GM12801 (cell line): ENCODE data around the gene TOMM6.

Experiments
- TF ChIP-seq, protein P1 (sequence below): IDR thresholded peaks from one replicate; pipeline ENCODE4 v1.5.1; 2011; ENCODE audit warnings: control low read depth; ENCODE audit not compliant: insufficient read length; ENCODE audit errors: extremely low read depth

TOMM6 gene

DNA sequence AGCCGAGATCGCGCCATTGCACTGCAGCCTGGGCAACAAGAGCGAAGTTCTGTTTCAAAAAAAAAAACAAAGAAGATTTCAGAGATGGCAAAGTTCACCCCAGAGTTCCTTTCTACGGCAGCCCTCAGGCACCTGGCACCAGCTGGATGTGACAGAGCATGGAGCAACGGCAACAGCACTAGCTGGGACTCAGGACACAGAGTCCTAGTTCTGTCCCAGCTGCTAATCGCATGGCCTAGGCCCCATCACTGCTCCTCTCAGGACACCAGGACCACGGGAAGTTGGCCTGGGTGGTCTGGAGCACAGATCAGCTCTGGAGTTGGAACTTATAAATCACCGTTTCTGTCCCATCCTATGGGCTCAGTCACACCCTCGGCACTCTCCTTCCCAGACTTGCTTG is 41.4 kb upstream of the TOMM6 start:
- TF ChIP-seq, protein P1, sequence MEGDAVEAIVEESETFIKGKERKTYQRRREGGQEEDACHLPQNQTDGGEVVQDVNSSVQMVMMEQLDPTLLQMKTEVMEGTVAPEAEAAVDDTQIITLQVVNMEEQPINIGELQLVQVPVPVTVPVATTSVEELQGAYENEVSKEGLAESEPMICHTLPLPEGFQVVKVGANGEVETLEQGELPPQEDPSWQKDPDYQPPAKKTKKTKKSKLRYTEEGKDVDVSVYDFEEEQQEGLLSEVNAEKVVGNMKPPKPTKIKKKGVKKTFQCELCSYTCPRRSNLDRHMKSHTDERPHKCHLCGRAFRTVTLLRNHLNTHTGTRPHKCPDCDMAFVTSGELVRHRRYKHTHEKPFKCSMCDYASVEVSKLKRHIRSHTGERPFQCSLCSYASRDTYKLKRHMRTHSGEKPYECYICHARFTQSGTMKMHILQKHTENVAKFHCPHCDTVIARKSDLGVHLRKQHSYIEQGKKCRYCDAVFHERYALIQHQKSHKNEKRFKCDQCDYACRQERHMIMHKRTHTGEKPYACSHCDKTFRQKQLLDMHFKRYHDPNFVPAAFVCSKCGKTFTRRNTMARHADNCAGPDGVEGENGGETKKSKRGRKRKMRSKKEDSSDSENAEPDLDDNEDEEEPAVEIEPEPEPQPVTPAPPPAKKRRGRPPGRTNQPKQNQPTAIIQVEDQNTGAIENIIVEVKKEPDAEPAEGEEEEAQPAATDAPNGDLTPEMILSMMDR: no peak

DNA sequence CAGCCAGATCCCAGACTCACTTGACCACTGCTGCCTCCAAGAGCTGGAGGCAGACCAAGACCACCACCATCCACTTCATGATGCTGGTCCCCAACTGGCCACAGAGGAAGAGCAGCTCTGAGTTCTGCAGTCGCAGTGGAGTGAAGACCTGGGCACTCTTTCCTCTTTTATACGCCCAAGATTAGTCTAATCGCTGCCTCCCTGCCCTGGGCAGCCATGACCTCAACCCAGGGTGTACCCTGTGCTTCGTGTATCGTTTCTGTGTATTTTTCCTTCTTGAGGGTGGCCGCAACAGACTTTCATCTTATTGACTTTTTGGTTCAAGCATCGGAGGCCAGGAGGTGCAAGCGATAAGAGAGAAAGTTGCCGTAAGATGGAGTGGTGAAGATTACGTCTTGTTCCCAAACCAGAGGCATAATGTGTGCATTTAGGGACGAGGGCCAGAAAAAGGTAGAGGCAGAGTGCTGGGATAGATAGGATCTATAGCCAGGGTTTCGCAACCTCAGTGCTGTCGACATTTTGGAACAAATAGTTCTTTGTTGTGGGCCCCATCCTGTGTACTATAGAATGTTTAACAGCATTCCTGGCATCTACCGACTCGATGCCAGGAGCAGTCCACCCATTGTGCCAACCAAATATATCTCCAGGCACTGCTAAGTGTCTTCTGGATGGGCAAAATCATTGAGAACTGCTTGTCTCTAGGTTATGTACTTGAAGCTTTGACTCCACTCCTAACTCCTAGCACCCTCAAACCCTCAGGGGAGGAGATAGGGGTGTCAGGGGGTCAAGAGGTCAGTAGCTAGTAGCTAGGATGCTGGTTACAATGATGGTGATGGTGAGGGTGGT is 40.0 kb upstream of the TOMM6 start, which contains the start of gene PGC:
Gene PGC (minus strand): TSS at position 142 of the 846 bp plus-strand sequence. CDS start 63 bp downstream, at position 79.
- TF ChIP-seq, protein P1: no peak

DNA sequence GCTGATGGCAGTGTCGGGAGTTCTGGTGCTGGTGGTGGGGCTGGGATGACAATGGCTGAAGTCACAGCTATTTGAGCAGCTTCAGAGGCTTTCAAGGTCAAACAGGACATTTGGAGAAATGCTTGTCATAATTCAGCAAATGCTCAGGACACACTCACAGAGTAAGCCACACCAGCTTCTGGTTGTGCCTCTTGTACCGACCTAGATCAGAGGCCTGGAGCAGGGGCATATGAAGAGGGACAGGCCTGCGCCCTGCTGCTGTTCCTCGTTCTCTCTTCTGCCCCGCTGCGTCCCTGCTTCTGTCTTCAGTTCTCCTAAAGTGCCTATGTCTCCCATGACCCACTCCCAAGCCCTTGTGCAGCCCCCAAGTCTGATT is 39.4 kb upstream of the TOMM6 start:
- TF ChIP-seq, protein P1: no peak

DNA sequence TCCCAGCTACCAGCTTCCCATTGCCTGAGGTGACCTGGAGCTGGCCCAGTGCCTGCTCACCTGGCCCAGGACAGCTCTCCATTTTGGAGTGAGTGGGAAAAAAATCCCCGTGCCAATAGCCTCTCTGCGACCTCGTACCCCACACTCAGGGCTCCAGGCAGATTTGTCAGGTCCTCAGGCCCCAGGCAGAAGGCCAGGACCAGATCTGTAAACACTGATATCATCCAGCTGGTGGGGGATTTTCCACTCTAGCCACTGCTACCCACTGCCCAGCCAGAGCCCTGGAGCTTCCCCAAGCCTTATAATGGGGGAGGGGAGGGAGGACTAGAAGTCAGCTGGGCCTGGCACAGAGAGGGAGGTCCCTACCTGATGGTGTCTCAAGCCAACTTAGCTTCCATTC is 39.0 kb upstream of the TOMM6 start:
- TF ChIP-seq, protein P1: no peak

DNA sequence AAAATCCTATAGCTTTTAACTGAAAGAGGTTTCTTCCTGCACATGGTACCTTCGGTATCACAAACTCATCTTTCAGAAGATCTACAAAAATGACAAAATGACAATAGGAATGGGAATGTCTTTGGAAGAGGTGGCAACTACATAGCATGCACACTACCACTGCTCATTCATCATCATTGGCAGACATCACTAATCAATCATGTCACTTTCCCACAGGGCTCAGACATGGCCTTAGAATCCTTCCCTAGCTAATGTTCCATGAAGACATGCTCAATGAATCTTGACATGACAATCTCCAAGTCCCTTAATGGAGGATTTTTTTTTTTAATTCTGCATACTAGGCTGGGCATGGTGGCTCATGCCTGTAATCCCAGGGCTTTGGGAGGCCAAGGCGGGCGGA is 37.1 kb upstream of the TOMM6 start:
- TF ChIP-seq, protein P1: no peak

DNA sequence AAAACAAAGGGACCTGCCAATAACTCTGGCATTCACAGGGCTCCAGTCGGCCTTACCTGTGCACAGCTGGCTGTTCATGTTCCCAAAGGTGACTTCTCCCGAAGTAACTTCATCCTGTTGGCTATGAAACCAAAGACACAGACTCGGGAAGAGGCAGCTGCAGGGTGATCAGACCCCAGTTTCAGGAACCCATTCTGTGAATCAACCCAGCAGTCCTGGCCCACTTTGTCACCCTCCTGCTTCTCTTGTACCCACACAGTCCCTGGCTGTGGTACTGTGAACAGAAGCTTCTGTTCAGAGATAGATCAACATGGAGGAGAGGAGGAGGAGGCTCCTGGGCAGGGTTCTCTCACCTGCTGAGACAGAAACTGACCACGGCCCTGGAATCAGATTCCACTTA is 31.6 kb upstream of the TOMM6 start:
- TF ChIP-seq, protein P1: no peak

DNA sequence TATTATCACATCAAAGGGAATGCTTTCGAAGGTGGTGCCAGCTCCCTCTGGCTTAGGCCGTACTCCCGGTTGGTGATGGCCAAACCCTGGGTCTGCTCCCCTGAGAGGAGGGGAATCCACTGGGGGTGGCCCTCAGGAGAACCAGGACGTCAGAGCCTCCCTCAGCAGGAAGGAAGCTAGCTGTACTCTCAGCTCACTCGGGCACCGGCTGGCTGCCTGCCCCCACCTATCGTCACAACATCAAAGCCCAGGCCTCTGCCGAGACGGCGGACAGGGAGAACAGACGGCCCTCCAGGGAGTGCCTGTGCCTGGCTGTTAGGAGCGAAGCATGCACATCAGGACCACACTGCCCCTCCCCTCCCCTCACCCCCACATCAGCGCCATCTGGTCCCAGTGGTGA is 31.1 kb upstream of the TOMM6 start:
- TF ChIP-seq, protein P1: no peak
